HUES48 (cell line): ENCODE measurements around the gene ZNF701.
A peak's percentile ranks its signal among the peaks of the same experiment; 100 is the strongest.
"Not testable (repeated sequence)": the region's sequence is repeated elsewhere in the genome, so short reads cannot be mapped to it uniquely, and the experiment has no call there.

Experiments
- H3K27ac ChIP-seq: one replicate; pipeline ENCODE4 v1.7.0; 2013; ENCODE audit warnings: low read depth, low read length, inconsistent platforms
- H3K27me3 ChIP-seq: 2 replicates; pipeline ENCODE4 v1.6.1; 2013; ENCODE audit warnings: mild to moderate bottlenecking, low read length; ENCODE audit not compliant: control insufficient read depth, insufficient read depth
- H3K36me3 ChIP-seq: 2 replicates; pipeline ENCODE4 v1.6.1; 2013; ENCODE audit warnings: low read length; ENCODE audit not compliant: control insufficient read depth, insufficient read depth
- H3K4me1 ChIP-seq: 2 replicates; pipeline ENCODE4 v1.6.1; 2013; ENCODE audit warnings: mild to moderate bottlenecking, low read length; ENCODE audit not compliant: control insufficient read depth, insufficient read depth
- H3K4me3 ChIP-seq: 2 replicates; pipeline ENCODE4 v1.5.1; 2013; ENCODE audit warnings: mild to moderate bottlenecking, low read depth, low read length
- H3K9ac ChIP-seq: 2 replicates; pipeline ENCODE4 v1.6.1; 2013; ENCODE audit warnings: mild to moderate bottlenecking, low read depth, low read length, moderate library complexity
- H3K9me3 ChIP-seq: 2 replicates; pipeline ENCODE4 v1.6.1; 2013; ENCODE audit warnings: low read length; ENCODE audit not compliant: control insufficient read depth, insufficient read depth

ZNF701 gene

DNA sequence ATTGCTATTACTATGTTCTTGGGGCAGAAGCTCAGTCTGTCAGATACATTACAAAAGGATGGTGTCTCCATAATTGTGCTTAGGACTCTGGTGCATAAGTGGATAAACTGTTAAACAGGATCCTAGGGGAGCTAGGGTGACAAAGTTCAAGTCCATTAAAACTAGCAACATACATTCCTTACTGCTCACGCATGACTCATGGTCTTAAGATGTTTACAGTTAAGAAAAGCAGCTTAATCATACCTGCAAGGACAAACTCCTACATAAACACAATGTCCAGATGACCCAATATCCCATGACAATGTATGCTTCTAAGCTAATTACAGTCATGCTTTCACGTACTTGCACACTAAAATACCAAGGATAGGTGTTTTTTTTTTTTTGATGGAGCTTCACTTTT lies 3.5 kb upstream of the ZNF701 start:
- Histone ChIP-seq H3K4me3 (no peak overlapping the region), H3K27me3 (no peaks in the 10 kb centered on the region), H3K36me3 (no peaks in the 10 kb centered on the region), H3K27ac (no peak overlapping the region), H3K9me3 (no peaks in the 10 kb centered on the region), H3K4me1 (peaks cover 17% of the 10 kb centered on the region), H3K9ac (no peak overlapping the region)

DNA sequence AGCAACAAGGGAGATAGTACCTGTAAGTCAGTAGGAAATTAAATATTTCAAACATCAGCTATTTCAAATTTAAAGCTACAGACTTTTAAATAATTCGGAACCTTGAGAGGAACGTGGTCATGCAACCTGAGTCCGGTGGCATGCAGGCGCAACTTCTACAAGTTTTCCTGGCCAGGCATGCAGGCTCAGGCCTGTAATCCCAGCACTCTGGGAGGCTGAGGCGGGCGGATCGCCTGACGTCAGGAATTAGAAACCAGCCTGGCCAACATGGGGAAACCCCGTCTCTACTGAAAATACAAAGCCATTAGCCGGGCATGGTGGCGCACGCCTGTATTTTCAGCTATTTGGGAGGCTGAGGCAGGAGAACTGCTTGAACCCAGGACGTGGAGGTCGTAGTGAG lies 2.2 kb upstream of the ZNF701 start:
- H3K4me3 ChIP-seq = no peak overlapping the region
- peaks cover 17% of the 10 kb centered on the region for H3K4me1 ChIP-seq
- no peaks in the 10 kb centered on the region for H3K27me3 ChIP-seq
- no peak overlapping the region for H3K27ac ChIP-seq
- no peaks in the 10 kb centered on the region for H3K9me3 ChIP-seq
- H3K9ac ChIP-seq = no peak overlapping the region
- H3K36me3 ChIP-seq = peaks cover 8% of the 10 kb centered on the region; the same call in 1 of the 2 replicates

DNA sequence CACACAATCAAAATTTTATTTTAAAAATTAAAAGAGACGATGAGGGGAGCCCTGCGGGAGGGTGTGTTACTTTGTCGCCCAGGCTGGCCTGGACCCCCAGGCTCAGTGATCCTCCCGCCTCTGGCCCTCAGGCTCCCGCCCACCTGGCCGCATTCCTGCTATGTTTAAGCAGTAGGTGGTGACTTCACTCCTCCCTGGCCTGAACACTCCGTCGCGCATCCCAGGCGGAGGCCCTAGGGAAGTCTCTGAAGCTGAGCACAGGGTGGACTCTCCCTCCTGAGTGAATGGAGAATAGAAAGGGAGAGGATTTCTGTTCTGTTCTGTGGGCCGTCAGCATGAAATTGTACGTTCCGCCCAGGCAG lies 468 bp upstream of the ZNF701 start:
- Histone ChIP-seq H3K27ac (peak overlapping the region; percentile 97), H3K9ac (peak overlapping the region; percentile 82)

DNA sequence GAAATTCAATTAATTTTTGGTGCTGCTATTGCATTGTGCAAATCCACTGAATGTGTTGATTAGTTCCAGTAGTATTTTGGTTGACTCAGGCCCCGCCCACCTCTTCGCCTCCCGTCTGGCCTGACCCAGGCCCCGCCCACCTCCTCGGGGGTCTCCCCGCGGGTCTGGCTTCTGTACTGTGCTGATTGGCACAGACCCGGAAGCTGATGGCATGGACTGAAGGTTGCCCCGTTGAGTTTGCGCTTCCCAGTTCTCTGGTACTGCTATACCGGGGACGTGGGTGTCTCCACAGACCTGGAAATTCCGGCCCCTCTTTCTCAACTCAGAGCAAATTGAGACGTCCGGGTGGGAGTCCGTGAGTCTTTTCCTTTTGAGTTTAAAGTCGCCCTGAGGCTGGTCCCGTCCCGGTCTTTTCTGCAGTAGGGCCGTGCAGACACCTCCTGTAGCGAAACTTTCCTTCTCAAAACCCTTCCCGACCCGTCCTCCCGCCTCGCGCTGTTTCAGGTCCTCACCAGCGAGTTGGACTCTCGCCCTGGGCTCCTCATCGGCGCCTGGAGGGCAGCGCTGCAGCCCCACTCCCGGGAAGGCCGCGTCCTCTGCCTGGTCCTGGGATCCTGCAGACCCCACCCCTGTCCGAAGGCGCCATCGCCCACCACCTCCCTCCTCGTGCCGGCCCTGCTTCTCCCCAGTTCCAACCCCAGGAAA lies 14.8 kb downstream of the ZNF701 start:
- Histone ChIP-seq H3K4me1 (no peaks in the 10 kb centered on the region), H3K27me3 (no peaks in the 10 kb centered on the region), H3K4me3 (no peak overlapping the region), H3K27ac (no peak overlapping the region), H3K36me3 (peaks cover 54% of the 10 kb centered on the region), H3K9me3 (peaks cover 6% of the 10 kb centered on the region), H3K9ac (no peak overlapping the region)

More for the DNA sequence above, 468 bp upstream of the ZNF701 start:
- Histone ChIP-seq H3K36me3 (peaks cover 24% of the 10 kb centered on the region), H3K4me3 (peak overlapping the region; percentile 99), H3K4me1 (peaks cover 17% of the 10 kb centered on the region)
- not testable (repeated sequence) for H3K27me3 ChIP-seq, H3K9me3 ChIP-seq

DNA sequence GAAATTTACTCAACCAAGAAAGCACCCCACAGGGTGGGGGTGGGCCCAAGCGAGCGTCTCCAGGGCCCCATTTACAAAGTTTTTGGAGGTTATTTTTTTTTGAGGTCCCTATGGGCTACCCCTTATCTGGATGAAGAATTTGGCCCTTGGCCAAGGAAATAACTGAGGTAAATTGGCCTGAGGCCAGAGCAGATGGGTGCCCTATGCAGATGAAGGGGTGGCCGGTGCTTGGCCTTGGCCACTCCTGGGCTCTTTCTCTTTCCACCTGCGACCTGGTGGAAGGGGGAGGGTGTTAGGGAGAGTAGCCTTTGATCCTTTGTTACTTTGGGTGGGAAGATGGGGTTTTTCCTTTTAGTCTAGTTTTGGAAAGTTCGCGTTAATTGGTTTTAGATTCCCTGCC lies 15.5 kb downstream of the ZNF701 start:
- Histone ChIP-seq H3K4me3 (no peak overlapping the region), H3K36me3 (peaks cover 55% of the 10 kb centered on the region), H3K27me3 (no peaks in the 10 kb centered on the region), H3K9me3 (peaks cover 6% of the 10 kb centered on the region), H3K9ac (no peak overlapping the region), H3K27ac (no peak overlapping the region), H3K4me1 (no peaks in the 10 kb centered on the region)

DNA sequence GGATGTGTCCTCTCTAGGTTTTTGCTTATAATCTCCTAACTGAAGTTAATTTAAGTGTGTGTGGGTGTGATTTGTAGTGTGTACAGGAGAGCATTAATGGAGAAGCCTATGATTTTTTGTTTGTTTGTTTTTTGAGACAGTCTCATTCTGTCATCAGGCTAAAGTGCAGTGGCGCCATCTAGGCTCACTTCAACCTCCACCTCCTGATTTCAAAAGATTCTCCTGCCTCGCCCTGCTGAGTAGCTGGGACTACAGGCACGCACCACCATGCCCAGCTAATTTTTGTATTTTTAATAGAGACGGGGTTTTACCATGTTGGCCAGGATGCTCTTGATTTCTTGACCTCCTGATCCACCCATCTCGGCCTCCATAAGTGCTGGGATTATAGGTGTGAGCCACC lies 20.6 kb downstream of the ZNF701 start:
- peaks cover 35% of the 10 kb centered on the region for H3K36me3 ChIP-seq
- H3K27ac ChIP-seq = no peak overlapping the region
- H3K9ac ChIP-seq = no peak overlapping the region

DNA sequence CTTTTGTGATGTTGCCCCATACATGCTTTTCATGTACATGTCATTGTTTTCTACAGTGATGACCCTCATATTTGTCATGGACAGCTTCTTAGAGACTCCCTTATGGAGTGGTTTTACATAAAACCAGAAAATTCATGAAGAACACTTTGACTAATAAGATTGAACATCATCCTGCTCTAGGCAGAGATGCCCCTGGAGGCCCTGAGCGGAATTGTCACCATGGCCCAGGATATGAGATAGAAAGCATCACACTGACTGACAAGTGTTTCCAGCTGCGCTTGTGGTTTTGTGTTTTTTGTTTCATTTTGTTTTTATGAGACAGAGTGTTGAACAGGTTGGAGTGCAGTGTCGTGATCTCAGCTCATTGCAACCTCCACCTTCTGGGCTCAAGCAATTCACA lies 22.2 kb downstream of the ZNF701 start:
- Histone ChIP-seq H3K4me3 (no peak overlapping the region), H3K9me3 (peaks cover 16% of the 10 kb centered on the region), H3K4me1 (no peaks in the 10 kb centered on the region), H3K36me3 (peaks cover 46% of the 10 kb centered on the region), H3K9ac (no peak overlapping the region), H3K27ac (no peak overlapping the region), H3K27me3 (no peaks in the 10 kb centered on the region)

More for the DNA sequence above, 20.6 kb downstream of the ZNF701 start:
- Histone ChIP-seq H3K27me3 (no peaks in the 10 kb centered on the region), H3K4me3 (no peak overlapping the region), H3K9me3 (peaks cover 8% of the 10 kb centered on the region), H3K4me1 (no peaks in the 10 kb centered on the region)

DNA sequence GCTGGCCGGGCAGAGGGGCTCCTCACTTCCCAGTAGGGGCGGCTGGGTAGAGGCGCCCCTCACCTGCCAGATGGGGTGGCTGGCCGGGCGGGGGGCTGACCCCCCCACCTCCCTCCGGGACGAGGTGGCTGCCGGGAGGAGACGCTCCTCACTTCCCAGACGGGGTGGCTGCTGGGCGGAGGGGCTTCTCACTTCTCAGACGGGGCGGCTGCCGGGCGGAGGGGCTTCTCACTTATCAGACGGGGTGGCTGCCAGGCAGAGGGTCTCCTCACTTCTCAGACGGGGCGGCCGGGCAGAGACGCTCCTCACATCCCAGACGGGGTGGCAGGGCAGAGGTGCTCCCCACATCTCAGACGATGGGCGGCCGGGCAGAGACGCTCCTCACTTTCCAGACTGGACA lies 23.4 kb downstream of the ZNF701 start:
- peaks cover 42% of the 10 kb centered on the region for H3K36me3 ChIP-seq
- not testable (repeated sequence) for H3K27ac ChIP-seq

DNA sequence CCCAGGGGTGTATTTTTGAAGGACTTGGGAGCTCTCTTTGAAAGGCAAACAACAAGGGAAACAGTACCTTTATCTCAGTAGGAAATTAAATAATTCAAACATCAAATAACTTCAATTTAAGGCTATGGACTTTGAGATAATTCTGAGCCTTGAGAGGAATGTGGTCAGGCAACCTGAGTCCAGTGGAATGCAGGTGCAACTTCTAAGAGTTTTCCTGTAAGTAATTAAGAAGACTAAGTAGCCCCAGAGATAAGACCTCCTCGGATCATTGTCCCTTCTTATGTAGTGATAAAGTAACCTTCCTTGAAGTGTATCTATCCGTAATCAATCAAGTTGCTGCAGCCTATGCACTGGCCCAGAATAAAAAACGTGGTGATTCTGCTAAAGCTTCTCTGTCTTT lies 29.2 kb downstream of the ZNF701 start:
- H3K9me3 ChIP-seq = peaks cover 9% of the 10 kb centered on the region; the same call in 1 of the 2 replicates
- no peak overlapping the region for H3K4me3 ChIP-seq
- no peak overlapping the region for H3K9ac ChIP-seq
- H3K36me3 ChIP-seq = peaks cover 24% of the 10 kb centered on the region
- no peak overlapping the region for H3K27ac ChIP-seq
- no peaks in the 10 kb centered on the region for H3K4me1 ChIP-seq
- H3K27me3 ChIP-seq = peaks cover 6% of the 10 kb centered on the region; the same call in 1 of the 2 replicates

More for the DNA sequence above, 23.4 kb downstream of the ZNF701 start:
- not testable (repeated sequence) for H3K4me3 ChIP-seq, H3K9ac ChIP-seq, H3K27me3 ChIP-seq, H3K4me1 ChIP-seq
- peaks cover 16% of the 10 kb centered on the region for H3K9me3 ChIP-seq

DNA sequence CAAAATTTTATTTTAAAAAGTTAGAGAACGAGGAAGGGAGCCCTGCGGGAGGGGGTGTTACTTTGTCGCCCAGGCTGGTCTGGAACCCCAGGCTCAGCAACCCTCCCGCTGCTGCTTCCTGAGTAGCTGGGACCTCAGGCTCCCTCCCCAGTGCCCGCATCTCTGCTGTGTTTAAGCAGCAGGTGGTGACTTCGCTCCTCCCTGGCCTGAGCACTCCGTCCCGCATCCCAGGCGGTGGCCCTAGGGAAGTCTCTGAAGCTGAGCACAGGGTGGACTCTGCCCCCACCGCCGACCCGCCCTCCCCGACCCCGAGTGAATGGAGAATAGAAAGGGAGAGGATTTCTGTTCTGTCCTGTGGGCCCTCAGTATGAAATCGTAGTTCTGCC lies 30.5 kb downstream of the ZNF701 start:
- H3K4me3 ChIP-seq = peak overlapping the region; percentile 82
- peaks cover 13% of the 10 kb centered on the region for H3K36me3 ChIP-seq
- no peaks in the 10 kb centered on the region for H3K4me1 ChIP-seq
- H3K9me3 ChIP-seq = peaks cover 9% of the 10 kb centered on the region; the same call in 1 of the 2 replicates
- no peak overlapping the region for H3K9ac ChIP-seq
- peak overlapping the region; percentile 70 for H3K27ac ChIP-seq
- peaks cover 6% of the 10 kb centered on the region; the same call in 1 of the 2 replicates for H3K27me3 ChIP-seq

DNA sequence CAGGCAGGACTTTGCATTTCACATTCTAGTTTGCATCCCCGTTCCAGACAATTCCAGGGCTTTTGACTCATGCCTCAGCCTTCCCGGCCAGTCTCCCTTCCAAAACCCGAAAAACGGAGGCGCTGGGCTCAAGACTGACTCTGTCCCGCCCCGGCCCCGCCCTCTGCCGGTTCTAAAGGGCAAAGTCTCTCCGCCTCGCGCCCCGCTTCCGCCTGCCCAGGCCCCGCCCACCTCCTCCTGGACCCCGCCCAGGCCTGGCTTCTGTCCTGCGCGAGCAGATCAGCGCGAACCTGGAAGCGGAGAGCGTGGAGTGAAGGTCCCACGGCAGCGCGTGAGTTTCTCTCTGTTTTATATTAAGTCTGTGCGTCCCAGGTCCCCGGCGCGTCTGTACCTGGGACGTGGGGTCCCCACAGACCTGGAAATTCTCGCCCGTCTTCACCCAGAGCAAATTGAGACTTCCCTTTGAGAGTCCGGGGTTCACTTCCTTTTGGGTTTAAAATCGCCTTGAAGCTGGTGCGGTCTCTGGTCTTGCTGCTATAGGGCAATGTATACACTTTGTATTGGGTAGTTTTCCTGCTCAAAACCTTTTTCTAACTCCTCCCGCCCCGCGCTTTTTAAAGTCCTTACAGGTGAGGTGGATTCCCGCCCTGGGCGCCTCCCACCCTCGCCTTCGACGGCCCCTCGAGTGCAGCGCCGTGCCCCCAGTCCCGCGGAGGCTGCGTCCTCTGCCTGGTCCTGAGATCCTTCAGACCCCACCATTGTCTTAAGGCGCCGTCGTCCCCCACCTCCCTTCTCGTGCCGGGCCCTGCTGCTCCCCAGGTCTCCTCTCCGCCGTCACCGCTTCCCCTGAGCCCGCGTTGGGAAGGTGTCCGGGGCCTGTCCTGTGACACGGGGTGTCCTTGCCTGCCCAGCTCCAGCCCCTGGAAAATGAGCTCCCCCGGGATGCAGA lies 31.2 kb downstream of the ZNF701 start:
- Histone ChIP-seq H3K9me3 (peaks cover 6% of the 10 kb centered on the region; the same call in 1 of the 2 replicates), H3K27me3 (peaks cover 6% of the 10 kb centered on the region; the same call in 1 of the 2 replicates), H3K36me3 (peaks cover 6% of the 10 kb centered on the region), H3K4me3 (peak overlapping the region; percentile 82), H3K4me1 (no peaks in the 10 kb centered on the region), H3K9ac (peak overlapping the region; percentile 61; the same call in 1 of the 2 replicates), H3K27ac (peak overlapping the region; percentile 70)
